Stimulated activated CD4-positive, alpha-beta T cell treated with anti-CD3 and anti-CD28 coated beads, Interleukin-2, amount 100 ng/mL, for 48 hours (primary cell): ENCODE measurements around the gene CACNB2.
"Not testable (repeated sequence)": the region's sequence is repeated elsewhere in the genome, so short reads cannot be mapped to it uniquely, and the experiment has no call there.

Experiments used
- DNase-seq, 2 donors: peaks; one replicate each; pipeline ENCODE4 v3.0.0-alpha.2; 2020

CACNB2 gene

GRCh38 chr10:18409599-18410397 lies 269.6 kb downstream of the CACNB2 start:
- DNase-seq = no peak

- no peak for DNase-seq
Measured at GRCh38 chr10:18414061-18414460, 273.8 kb downstream of the CACNB2 start.

DNA sequence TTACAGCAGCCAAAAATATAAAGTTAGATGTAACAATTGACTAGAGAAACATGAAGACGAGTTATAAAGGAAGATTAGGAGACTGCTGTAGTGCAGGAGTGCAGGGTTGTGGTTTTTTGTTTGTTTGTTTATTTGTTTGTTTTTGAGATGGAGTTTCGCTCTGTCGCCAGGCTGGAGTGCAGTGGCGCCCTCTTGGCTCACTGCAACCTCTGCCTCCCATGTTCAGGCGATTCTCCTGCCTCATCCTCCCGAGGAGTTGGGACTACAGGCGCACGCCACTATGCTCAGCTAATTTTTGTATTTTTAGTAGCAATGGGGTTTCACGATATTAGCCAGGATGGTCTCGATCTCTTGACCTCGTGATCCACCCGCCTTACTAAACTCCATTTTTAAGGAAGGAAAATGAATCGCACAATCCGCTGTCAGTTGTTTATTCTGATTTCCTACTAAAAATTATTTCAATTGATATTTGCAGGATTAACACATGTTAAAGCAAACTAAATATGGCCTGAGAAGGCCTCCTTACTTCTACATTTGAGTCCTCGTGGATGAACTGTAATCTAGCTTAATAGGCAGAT lies 277.8 kb downstream of the CACNB2 start:
- no peak for DNase-seq

DNA sequence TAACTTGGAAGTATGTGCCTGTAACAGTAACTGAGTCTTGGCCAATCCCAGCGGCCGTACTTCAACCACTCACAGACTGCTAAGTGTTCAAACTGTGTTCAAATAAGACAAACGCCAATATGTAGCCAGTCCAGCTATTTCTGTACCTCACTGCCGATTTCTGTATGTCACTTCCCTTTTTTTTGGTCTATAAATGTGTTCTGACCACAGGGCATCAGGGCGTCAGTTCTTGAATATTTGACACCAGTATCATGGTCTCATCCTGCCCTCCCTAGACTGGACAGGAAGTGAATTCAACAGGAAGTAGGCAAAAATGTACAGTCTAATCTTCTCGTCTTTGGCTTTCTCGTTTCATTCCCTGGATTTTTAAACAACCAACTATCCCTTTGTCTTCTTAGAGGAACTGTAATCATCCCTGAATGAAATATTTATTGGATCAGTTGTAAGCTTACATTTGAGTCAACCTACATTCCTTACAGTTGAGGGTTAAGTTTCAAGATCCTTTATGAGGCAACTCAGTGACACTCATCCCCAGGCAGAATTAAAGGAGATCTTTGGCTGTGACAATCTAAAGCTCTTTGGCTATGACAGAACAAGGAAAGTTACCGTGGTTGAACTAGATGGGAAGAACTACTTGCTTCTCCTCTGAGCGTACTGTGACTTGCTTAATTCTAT lies 278.5 kb downstream of the CACNB2 start:
- DNase-seq = no peak

DNA sequence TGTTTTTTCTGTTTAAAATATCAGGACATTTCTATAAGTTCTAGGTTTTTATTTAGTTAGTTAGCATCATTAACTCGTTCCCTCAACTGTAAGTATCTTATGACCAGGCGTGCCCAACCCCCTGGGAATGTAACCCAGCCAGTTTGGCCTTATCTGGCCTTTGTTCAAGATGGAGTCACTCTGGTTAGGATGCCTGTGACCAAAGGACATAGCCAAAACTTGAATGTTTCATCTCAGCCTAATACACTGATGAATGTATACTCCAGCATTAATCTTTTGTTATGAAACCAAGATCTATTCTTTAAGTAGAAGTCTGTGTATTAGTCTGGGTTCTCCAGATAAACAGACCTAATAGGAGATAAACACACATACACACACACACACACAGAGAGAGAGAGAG lies 279.7 kb downstream of the CACNB2 start:
- DNase-seq = no peak

- no peak for DNase-seq
Measured at GRCh38 chr10:18421726-18422293, 281.6 kb downstream of the CACNB2 start.

DNA sequence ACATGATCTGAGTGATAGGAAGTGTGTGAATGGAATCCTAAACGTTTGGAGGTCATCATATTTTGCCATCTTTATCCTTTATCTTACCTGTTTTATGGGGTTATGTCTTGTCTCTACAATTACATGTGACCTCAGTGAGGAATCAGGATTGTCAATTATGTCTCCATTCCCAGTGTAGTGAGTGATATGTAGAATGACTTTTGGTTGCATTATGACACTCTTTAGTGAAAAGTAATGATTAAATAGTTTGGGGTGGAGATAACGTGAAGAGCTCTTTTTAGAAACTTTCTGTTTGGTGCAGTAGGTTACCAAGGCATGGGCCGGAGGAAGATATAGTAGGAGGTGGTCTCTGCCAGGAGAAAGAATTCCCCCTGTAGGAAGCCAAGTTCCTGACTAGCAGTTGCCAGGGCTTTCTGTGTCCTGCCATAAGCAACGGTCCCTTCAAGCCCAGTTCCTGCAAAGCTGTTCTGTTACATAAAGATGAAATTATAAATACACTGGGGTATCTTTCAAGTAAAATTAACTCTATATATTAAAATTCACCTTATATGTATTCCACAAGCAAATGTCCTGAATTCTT lies 282.9 kb downstream of the CACNB2 start:
- no peak for DNase-seq

DNA sequence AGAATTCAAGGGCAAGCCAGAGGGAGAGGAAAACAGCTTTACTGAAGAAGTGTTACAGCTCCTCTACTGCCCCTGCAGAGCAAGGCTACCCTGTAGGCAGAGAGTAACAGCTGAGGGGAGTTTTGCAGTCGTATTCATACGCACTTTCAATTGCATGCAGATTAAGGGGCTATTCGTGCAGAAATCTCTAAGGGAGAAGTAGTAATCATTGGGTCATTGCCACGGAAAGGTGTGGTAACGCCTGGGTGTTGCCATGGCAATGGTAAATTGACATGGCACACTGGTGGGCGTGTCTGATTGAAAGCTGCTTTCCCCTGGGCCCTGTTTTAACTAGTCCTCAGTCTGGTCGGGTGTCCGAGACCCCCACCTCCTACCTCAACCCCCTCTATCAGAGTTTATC lies 284.0 kb downstream of the CACNB2 start:
- no peak for DNase-seq

- no peak for DNase-seq
Measured at GRCh38 chr10:18429335-18429734, 289.1 kb downstream of the CACNB2 start.

DNA sequence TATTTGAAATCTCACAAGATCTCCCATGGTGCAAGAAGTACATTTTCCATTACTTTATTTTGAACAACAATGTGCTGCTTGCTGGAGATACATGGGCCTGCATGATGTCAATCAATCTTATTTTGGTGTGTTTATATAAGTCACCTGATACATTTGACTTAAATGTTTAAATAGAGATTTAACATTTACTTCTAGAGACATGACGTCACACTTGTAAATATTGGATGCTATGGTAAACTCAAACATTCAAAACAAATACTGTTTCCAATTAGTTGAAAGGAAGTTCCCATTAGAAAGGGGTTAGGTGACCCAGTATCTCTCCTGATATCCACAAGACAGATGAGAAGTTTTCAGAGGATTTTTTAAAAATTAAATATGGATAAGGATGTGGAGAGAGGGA lies 296.7 kb downstream of the CACNB2 start:
- DNase-seq = no peak

- DNase-seq = no peak
Measured at GRCh38 chr10:18437486-18437885, 297.3 kb downstream of the CACNB2 start.

DNA sequence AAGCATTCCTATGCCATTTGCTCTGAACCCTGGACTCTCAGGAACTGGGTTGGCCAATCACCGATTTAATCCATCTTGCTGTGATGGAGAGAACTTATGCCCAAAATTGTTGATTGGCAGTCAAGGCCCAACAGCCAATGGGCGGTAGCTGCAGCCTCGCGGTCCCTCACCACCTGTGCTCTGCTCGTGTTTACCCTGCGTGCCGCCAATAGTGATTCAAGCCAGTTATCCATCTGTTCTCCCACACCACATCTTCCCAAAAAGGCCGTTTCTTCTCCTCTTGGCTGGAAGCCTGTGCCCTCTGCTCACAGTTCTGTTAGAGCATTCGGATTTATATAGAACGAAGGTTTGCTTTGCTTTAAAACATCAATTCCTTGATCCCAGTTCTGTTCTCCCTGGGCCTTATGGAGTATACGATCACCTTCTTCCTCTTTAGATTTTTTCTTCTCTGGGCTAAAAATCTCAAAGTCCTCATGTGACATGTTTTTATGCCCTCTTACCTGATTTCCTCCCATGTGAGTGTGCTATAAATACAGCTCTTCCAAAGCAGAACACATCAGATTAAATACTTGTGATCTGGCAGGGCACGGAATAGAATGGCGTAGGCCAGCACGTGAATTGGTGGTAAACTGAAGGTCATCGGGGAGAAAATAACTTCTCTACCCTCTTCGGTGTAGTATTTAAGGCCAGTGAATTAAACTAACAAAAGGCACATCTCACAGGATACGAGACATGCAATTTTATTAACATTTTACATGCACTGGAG lies 298.3 kb downstream of the CACNB2 start:
- DNase-seq = no peak

- DNase-seq = no peak
Measured at GRCh38 chr10:18439601-18440000, 299.4 kb downstream of the CACNB2 start.

GRCh38 chr10:18445635-18446034 lies 305.4 kb downstream of the CACNB2 start:
- not testable (repeated sequence) for DNase-seq

DNA sequence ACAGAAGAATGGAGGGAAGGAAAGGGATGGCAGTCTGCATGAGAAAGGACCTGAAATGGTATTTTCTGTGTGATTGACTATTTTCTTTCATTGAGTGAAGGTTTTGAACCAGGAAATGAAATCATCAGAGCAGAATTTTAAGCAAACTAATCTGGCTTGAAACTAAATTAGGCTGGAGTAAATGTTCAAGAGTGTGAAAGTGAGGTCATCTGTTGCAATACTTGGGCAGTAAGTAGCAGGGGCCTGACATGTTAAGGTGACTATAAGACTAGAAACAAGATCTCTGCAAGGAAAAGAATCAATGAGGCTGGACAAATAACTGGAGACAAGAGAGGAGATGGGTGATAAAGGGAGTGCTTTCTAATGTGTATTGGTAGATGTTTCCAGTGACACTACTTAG lies 306.0 kb downstream of the CACNB2 start:
- no peak for DNase-seq

GRCh38 chr10:18449611-18450026 lies 309.4 kb downstream of the CACNB2 start:
- DNase-seq = no peak

DNA sequence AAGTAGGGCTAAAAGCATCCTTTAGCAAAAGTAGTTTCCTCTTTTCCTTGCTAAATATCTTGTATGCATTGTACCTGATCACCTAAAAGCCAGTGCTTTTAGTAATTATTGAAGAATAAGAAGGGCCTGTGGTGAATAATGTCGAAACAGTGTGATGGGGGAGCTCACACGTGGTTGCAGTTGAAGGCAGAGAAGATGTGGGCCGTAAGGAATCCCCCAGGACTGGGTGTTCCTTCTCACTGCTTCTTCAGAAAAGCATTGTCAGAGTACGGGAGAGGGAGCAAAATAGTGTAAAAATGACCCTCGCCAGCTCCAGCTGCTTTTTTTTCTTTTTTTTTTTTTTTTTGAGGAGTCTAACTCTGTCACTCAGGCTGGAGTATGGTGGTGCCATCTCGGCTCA lies 310.1 kb downstream of the CACNB2 start:
- DNase-seq = no peak

DNA sequence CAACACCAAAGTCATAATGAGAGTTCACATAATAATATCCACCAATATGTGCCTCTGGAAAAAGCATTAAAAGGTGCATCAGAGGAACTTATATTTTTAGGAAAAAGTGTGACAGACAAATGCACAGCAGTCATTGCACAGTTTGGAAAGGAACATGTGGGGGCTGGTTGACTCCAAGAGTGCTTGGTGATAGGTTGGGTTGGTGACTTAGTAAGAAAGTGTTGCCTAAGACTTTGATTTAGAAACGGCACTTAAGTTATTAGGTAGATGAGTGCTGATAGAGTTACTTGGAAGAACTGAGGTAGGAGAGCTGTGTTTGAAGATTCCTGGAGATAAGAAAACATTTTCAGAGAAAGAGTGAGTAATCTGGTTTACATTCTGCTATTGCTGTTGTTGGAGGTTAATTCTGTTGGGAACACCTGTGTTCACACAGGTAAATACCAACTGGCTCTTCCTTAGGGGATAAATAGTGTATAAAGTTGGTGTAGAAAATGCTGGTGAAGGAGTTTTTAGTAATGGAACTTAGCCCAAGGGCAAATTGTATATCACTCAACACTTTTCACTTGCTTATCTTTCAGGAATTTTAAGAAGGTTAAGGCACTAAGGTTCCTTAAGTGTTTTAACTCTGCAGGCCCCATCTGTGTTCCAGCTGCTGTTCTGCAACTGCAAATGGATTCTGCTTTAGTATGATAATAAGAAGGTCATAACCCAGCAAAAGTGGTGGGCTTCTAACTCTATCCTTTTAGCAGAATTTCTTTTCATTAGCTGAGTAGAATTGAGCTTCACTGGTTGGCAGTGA lies 315.1 kb downstream of the CACNB2 start:
- no peak for DNase-seq

GRCh38 chr10:18456984-18457383 lies 316.8 kb downstream of the CACNB2 start:
- DNase-seq = no peak

DNA sequence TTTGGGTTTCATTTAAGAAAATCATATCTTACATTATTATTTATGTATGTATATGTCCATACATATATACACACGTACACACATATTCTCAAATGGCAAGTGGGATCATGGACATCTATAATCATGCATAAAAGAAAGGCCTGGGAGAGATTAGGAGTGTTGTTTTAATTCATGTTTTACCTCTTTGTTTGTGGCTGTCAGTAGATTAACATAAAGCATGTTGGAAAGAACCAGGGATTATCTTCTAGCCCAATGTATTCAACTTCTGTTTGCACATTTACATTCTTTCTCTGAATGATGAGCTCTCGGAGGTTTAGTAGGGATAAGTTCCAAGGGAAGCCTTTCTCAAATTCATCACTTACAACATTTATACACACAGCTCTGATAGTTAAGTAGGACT lies 319.8 kb downstream of the CACNB2 start:
- no peak for DNase-seq

DNA sequence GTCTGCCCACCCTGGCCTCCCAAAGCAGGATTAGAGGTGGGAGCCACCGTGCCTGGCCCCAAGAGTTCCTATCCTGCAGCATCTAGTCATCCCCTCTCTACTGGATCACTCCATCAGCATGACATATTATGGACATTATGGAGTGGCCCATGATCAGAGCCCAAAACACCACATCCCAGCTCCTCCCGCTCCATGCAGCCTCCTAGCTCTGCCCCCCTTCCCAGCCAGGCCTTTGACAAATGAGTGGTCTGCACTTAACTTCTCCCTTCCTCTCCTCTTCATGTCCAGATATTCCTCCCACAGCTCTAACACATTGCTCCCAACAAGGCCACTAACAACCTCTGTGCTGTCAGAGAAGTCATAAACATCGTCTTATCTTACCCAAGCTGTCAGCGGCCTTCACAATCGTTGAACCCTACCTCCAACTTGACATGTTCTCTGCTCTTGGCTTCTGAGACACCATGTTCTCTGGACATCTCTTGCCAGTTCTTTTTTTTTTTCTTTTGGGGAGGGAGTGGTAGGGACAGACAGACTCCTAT lies 323.5 kb downstream of the CACNB2 start:
- DNase-seq = no peak

- no peak for DNase-seq
Measured at GRCh38 chr10:18469125-18469524, 328.9 kb downstream of the CACNB2 start.
